CD4-positive, alpha-beta memory T cell (primary cell): ENCODE measurements around the gene CACNA1H. TPM values are rescaled to one million over a fixed set of nuclear protein-coding genes. Genes with fewer than 3 reads are reported as not detected.

Experiments
- CTCF ChIA-PET: fragments of 350-600 bp; sonication (Branson Sonifier 250); formaldehyde crosslinking; loops from one replicate; lab custom pipeline; 2021; ENCODE audit warnings: inconsistent platforms; ENCODE audit not compliant: partially characterized antibody; lab: Charles Lee
- POLR2A ChIA-PET: fragments of 350-600 bp; sonication (Branson Sonifier 250); formaldehyde crosslinking; loops from one replicate; lab custom pipeline; 2021; ENCODE audit not compliant: partially characterized antibody; lab: Charles Lee
- DNase-seq, 5 donors: peaks; one replicate each; pipeline versions ENCODE4 v3.0.0 to v3.0.0-alpha.2; 2020 to 2022; ENCODE audit warnings: mixed read lengths in 1 of 5
- H3K27ac ChIP-seq: one replicate; pipeline ENCODE4 v1.7.0; 2013; ENCODE audit warnings: low read depth, low read length
- H3K27me3 ChIP-seq: 2 replicates; pipeline ENCODE4 v1.7.0; 2013; ENCODE audit warnings: mild to moderate bottlenecking, low read length, moderate library complexity; ENCODE audit not compliant: insufficient read depth
- H3K36me3 ChIP-seq: 2 replicates; pipeline ENCODE4 v1.7.0; 2013; ENCODE audit warnings: mild to moderate bottlenecking, low read length, moderate library complexity; ENCODE audit not compliant: insufficient read depth
- H3K4me1 ChIP-seq: 2 replicates; pipeline ENCODE4 v1.7.0; 2013; ENCODE audit warnings: mild to moderate bottlenecking, low read length, moderate library complexity; ENCODE audit not compliant: insufficient read depth
- H3K4me3 ChIP-seq, 2 donors: one replicate each; pipeline ENCODE4 v1.7.0; 2013; ENCODE audit warnings: low read length in 2 of 2, mild to moderate bottlenecking in 1 of 2
- H3K9me3 ChIP-seq, 2 donors: one replicate each; pipeline ENCODE4 v1.7.0; 2013; ENCODE audit warnings: low read length in 2 of 2, control low read depth in 1 of 2; ENCODE audit not compliant: control insufficient read depth in 1 of 2
- H3K27ac Mint-ChIP-seq, 7 donors: one replicate each; pipeline ENCODE4 v1.8.0; 2020 to 2021; ENCODE audit warnings: mixed read lengths in 7 of 7, mild to moderate bottlenecking in 6 of 7, inconsistent platforms in 3 of 7, moderate library complexity in 3 of 7
- H3K27me3 Mint-ChIP-seq, 2 donors: one replicate each; pipeline ENCODE4 v1.8.0; 2020 to 2021; ENCODE audit warnings: mixed read lengths in 2 of 2
- H3K36me3 Mint-ChIP-seq, 2 donors: one replicate each; pipeline ENCODE4 v1.8.0; 2020 to 2021; ENCODE audit warnings: mixed read lengths in 2 of 2, inconsistent platforms in 1 of 2, mild to moderate bottlenecking in 1 of 2
- H3K4me1 Mint-ChIP-seq, 4 donors: one replicate each; pipeline ENCODE4 v1.8.0; 2020 to 2021; ENCODE audit warnings: mixed read lengths in 4 of 4, mild to moderate bottlenecking in 1 of 4
- H3K4me3 Mint-ChIP-seq, 8 donors: one replicate each; pipeline ENCODE4 v1.8.0; 2020 to 2021; ENCODE audit warnings: mixed read lengths in 8 of 8, mild to moderate bottlenecking in 7 of 8, moderate library complexity in 6 of 8, inconsistent platforms in 3 of 8
- H3K9me3 Mint-ChIP-seq, 8 donors: one replicate each; pipeline ENCODE4 v1.8.0; 2020 to 2021; ENCODE audit warnings: mixed read lengths in 8 of 8, mild to moderate bottlenecking in 5 of 8, inconsistent platforms in 3 of 8, moderate library complexity in 1 of 8
- intact Hi-C: fragments of 100-400 bp; cut with micrococcal nuclease; formaldehyde crosslinking; loops from one replicate; pipeline ENCODE4 v1.15.1; 2023
- polyA plus RNA-seq, 2 donors: library from polyadenylated mRNA; unstranded; fragments of 300-500 nt; fragmentation: Illumina TruSeq; gene quantifications; one replicate each; pipeline ENCODE4 v1.2.3, GENCODE V29; 2021
- total RNA-seq, 2 experiments: library from RNA; stranded (reverse); gene quantifications; one replicate each; pipeline ENCODE4 v1.2.3, GENCODE V29; 2021

The CACNA1H gene
- total and polyA plus RNA-seq, 4 experiments from 2014 or later: 0.48 to 2.1 (median 1.5) TPM

DNA sequence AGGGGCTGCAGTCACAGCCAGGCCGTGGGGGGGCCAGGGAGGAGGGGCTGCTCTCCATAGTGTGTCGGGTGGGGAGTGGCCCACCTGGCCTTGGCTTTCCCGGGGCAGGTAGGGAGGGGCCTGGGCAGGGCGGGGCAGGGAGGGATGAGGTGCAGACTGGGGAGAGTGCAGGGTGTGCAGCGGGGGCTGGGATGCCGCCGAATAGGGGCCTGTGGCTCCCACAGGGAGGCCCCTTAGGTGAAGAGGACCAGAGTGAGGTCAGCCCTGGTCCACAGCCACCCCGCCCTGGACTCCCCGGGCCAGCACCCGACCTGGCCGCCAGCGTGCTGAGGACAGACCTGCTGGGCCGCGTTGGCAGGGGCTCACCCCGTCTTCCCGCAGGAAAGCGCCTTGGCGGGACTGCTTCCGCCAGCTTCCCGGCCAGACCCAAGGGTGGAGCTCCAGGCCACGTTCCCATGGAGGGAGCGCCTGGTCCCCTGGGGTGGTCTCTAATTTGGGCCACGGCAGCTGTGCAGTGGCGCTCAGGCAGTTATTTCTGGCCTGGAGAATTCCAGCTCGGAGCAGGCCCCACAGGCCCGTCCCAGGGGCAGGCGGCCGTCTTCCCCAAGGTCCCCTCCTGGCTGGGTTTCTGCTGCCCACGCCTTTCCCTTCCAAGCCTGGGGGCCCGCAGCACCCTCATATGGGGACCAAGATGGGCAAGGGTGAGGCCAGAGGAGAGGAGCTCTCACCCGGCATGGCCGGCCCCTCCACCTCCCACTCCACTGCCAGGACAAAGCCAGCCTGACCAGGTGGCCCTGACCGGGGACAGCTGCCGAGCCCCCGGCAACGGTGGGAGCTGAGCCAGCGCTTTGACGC is 27.9 kb downstream of the CACNA1H start:
- H3K4me3 Mint-ChIP-seq: no peak overlapping the region
- no peaks in the 10 kb centered on the region for H3K9me3 Mint-ChIP-seq
- no peaks in the 10 kb centered on the region for H3K9me3 ChIP-seq
- H3K4me1 ChIP-seq: no peaks in the 10 kb centered on the region
- no peaks in the 10 kb centered on the region for H3K27me3 ChIP-seq
- DNase-seq: no peak
- intact Hi-C loops: no loop called here
- H3K27ac Mint-ChIP-seq: no peak overlapping the region
- no peak overlapping the region for H3K4me3 ChIP-seq
- no peaks in the 10 kb centered on the region for H3K4me1 Mint-ChIP-seq
- no peaks in the 10 kb centered on the region for H3K27me3 Mint-ChIP-seq
- H3K36me3 Mint-ChIP-seq: no peaks in the 10 kb centered on the region
- CTCF ChIA-PET: no interaction called here
- H3K27ac ChIP-seq: no peak overlapping the region
- POLR2A ChIA-PET: no interaction called here
- H3K36me3 ChIP-seq: no peaks in the 10 kb centered on the region

DNA sequence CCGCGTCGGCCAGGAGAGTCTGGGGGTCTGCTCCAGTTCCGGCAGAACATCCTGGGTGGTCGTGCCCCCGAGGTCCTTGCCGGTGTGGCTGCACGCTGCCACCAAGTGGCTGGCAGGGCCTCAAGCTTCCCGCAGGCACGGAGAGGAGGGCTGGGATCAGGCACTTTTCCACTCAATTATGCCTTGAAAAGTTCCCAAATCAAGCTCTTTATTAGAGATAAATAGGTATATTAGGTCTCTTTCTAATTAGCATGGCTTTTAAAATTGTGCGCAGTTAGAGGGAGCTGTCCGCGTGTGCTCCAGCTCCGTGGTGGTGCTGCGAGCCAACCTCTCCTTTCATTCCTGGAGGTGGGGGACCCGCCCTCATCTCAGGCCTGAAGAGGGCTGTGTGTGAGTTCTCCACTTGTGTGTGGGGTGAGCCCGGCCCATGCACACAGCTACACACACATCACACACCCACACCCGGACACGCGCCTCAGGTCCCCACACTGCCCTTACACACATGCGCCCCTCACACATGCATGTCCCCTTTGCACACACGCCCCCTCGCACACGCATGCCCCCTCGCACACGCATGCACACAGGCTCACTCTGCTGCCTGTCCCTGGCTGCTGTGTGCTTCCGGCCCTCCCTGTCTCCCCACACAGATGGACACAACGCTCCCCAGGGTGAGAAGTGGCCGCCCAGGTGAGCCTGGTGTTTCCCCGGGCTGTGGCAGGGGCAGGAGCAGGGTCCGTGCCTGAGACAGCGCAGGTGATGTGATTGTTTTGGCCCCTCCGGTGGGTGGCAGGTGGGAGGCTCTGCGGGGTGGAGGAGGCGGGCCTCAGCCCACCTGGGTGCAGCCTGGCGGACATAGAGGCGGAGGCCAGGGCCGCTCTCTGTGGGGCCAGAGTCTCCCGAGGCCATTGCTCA is 28.8 kb downstream of the CACNA1H start:
- H3K4me3 Mint-ChIP-seq: no peak overlapping the region
- no peak overlapping the region for H3K27ac Mint-ChIP-seq
- no peak for DNase-seq
- CTCF ChIA-PET: no interaction called here
- H3K27me3 Mint-ChIP-seq: no peaks in the 10 kb centered on the region
- Histone ChIP-seq H3K36me3 (no peaks in the 10 kb centered on the region), H3K27me3 (no peaks in the 10 kb centered on the region), H3K4me3 (no peak overlapping the region), H3K4me1 (no peaks in the 10 kb centered on the region), H3K27ac (no peak overlapping the region), H3K9me3 (no peaks in the 10 kb centered on the region)
- intact Hi-C loops: no loop called here
- no peaks in the 10 kb centered on the region for H3K9me3 Mint-ChIP-seq
- POLR2A ChIA-PET: no interaction called here
- H3K4me1 Mint-ChIP-seq: no peaks in the 10 kb centered on the region
- H3K36me3 Mint-ChIP-seq: no peaks in the 10 kb centered on the region

DNA sequence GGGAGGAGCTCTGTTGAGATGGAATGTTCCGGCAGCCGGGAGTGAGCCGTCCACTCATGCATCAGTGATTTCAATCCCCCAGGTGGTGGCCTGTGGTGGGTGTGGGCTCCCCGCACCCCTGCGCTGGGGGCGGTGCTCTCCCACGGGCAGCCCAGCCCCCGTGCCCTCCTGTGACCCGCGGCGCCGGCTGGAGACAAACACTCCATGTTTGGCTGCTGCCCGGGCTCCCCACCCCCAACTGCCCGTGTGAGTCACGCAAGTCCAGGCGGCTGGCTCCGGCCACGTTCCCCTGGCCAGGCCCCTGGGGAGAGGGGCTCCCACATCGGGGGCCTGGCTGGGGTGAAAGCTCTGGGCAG is 29.4 kb downstream of the CACNA1H start:
- CTCF ChIA-PET: no interaction called here
- Mint-ChIP-seq H3K27ac (no peak overlapping the region), H3K4me1 (no peaks in the 10 kb centered on the region), H3K36me3 (no peaks in the 10 kb centered on the region), H3K4me3 (no peak overlapping the region), H3K27me3 (no peaks in the 10 kb centered on the region), H3K9me3 (no peaks in the 10 kb centered on the region)
- Histone ChIP-seq H3K4me1 (no peaks in the 10 kb centered on the region), H3K27me3 (no peaks in the 10 kb centered on the region), H3K9me3 (no peaks in the 10 kb centered on the region), H3K27ac (no peak overlapping the region), H3K36me3 (no peaks in the 10 kb centered on the region), H3K4me3 (no peak overlapping the region)
- no peak for DNase-seq
- intact Hi-C loops: no loop called here
- POLR2A ChIA-PET: no interaction called here

DNA sequence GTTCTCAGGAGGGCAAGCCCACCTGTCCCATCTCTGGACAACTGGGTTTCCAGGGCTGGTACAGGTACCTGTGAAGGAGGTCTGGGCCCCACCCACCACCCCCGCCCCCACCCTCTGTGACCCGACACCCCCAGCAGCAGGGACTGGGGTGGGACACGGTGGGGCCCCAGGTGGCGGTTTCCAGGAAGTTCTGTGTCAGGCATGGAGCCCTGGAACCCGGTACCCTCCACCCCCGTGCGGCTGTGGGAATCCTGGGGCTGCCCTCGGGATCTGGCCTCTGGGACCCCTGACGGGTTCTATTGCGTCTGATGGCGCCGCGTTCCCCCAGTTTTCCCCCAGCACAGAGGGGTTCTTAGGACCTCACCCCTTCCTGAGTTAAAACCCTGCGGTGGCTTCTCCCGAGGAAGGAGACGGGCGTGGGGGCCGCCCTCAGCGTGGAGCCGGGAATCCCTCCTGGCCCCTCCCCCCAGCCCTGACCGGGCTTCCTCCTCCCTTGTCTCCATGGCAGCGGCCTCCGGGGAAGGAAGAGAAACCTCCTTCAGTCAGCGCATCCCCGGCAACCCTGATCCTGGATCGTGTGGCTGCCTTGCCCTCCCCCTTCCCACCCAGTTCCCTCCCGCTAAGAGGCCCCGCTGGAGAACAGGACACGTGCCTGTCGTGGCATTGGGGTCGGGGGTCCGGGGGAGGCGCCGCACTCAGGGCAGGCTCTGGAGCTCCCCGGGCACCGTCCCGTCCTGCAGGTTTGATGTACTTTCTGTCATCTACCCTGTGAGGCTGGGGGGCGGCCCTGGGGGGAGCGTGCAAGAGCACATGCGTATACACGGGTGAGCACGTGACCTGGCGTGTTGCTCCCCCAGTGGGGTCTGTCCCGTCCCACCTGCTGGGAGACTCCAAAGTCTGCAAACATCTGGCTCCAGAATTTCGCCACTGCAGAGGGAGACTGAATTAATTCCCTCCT is 30.3 kb downstream of the CACNA1H start:
- H3K27me3 Mint-ChIP-seq: no peaks in the 10 kb centered on the region
- ChIA-PET CTCF (no interaction called here), POLR2A (no interaction called here)
- no peaks in the 10 kb centered on the region for H3K4me1 Mint-ChIP-seq
- Histone ChIP-seq H3K27me3 (no peaks in the 10 kb centered on the region), H3K4me1 (no peaks in the 10 kb centered on the region), H3K27ac (no peak overlapping the region), H3K9me3 (no peaks in the 10 kb centered on the region), H3K36me3 (no peaks in the 10 kb centered on the region), H3K4me3 (no peak overlapping the region)
- no peak for DNase-seq
- intact Hi-C loops: no loop called here
- no peaks in the 10 kb centered on the region for H3K36me3 Mint-ChIP-seq
- no peak overlapping the region for H3K27ac Mint-ChIP-seq
- H3K4me3 Mint-ChIP-seq: no peak overlapping the region
- H3K9me3 Mint-ChIP-seq: peaks cover 0 to 3% (median 0%) of the 10 kb centered on the region in 8 donors

DNA sequence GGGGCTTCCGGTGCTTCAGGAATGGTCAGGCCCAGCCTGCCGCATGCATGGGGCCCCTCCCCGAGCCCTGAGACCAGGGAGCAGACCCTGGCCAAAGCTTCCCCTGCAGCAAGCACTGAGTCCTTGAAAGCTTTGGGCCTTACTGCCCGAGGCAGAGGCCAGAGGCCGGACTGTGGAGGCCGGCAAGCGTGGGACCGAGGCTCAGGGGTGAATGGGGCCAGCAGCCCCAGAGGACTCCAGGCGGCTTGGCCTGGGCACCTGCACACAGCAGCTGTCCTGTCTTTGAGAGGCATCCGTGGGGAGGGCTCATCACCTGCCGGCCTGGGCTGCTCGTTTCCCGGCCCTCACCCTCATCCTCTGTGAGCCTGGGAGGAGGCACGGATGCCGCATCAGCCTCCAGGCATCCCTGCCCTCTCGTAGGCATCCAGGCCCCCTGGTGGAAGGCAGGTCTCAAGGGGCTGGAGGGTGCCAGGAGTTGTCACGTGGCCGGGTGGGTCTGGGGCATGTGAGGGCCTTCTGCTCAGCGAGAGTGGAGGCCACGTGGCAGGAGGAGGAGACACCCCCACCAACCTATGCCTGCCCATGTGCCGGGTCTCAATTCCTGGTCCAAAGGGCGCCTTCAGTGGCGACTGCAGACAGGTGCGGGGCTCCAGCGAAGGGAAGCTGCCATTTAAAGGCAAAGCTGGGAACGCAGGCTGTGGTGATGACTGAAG is 31.4 kb downstream of the CACNA1H start:
- H3K36me3 Mint-ChIP-seq: no peaks in the 10 kb centered on the region
- no peak overlapping the region for H3K27ac Mint-ChIP-seq
- no peaks in the 10 kb centered on the region for H3K27me3 ChIP-seq
- no peaks in the 10 kb centered on the region for H3K9me3 ChIP-seq
- no peak overlapping the region for H3K4me3 Mint-ChIP-seq
- no peaks in the 10 kb centered on the region for H3K27me3 Mint-ChIP-seq
- intact Hi-C loops: no loop called here
- no peaks in the 10 kb centered on the region for H3K4me1 Mint-ChIP-seq
- H3K9me3 Mint-ChIP-seq: peaks cover 0 to 3% (median 0%) of the 10 kb centered on the region in 8 donors
- CTCF ChIA-PET: no interaction called here
- no peaks in the 10 kb centered on the region for H3K36me3 ChIP-seq
- POLR2A ChIA-PET: no interaction called here
- H3K4me3 ChIP-seq: no peak overlapping the region
- no peak for DNase-seq
- no peak overlapping the region for H3K27ac ChIP-seq
- H3K4me1 ChIP-seq: no peaks in the 10 kb centered on the region

DNA sequence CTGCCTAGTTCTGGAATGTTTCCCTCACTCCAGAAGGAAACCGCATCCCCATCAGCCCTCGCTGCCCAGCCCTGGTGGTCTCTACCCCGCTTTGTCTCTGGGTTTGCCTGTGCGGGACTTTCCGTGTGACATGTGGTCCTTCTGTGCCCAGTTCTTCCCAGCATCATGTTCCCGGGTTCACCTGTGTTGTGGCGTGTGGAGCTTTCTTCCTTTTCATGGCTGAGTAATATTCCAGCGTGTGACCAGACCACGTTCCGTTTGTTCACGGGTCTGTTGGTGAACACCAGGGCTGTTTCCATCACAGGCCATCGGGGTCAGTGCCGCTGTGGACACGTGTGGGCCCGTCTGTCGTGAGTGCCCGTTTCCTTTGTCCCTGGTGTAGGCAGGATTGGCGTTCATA is 32.1 kb downstream of the CACNA1H start:
- Mint-ChIP-seq H3K27me3 (no peaks in the 10 kb centered on the region), H3K4me1 (no peaks in the 10 kb centered on the region), H3K36me3 (no peaks in the 10 kb centered on the region), H3K27ac (no peak overlapping the region), H3K4me3 (no peak overlapping the region), H3K9me3 (peaks cover 0 to 3% (median 0%) of the 10 kb centered on the region in 8 donors)
- H3K4me1 ChIP-seq: no peaks in the 10 kb centered on the region
- H3K4me3 ChIP-seq: no peak overlapping the region
- POLR2A ChIA-PET: no interaction called here
- intact Hi-C loops: no loop called here
- H3K27me3 ChIP-seq: no peaks in the 10 kb centered on the region
- CTCF ChIA-PET: no interaction called here
- H3K9me3 ChIP-seq: no peaks in the 10 kb centered on the region
- no peaks in the 10 kb centered on the region for H3K36me3 ChIP-seq
- no peak for DNase-seq
- no peak overlapping the region for H3K27ac ChIP-seq
